GM12892 (cell line): Measurements from ENCODE around the gene HUS1B.

Experiments used
- POLR2A ChIP-seq: IDR thresholded peaks from 2 replicates; pipeline ENCODE4 v1.6.1; 2011; ENCODE audit warnings: low read depth, low read length, control low read depth
- TAF1 ChIP-seq: IDR thresholded peaks from 2 replicates; pipeline ENCODE4 v1.6.1; 2011; ENCODE audit warnings: low read depth, mild to moderate bottlenecking, control low read depth, low read length, borderline replicate concordance

DNA sequence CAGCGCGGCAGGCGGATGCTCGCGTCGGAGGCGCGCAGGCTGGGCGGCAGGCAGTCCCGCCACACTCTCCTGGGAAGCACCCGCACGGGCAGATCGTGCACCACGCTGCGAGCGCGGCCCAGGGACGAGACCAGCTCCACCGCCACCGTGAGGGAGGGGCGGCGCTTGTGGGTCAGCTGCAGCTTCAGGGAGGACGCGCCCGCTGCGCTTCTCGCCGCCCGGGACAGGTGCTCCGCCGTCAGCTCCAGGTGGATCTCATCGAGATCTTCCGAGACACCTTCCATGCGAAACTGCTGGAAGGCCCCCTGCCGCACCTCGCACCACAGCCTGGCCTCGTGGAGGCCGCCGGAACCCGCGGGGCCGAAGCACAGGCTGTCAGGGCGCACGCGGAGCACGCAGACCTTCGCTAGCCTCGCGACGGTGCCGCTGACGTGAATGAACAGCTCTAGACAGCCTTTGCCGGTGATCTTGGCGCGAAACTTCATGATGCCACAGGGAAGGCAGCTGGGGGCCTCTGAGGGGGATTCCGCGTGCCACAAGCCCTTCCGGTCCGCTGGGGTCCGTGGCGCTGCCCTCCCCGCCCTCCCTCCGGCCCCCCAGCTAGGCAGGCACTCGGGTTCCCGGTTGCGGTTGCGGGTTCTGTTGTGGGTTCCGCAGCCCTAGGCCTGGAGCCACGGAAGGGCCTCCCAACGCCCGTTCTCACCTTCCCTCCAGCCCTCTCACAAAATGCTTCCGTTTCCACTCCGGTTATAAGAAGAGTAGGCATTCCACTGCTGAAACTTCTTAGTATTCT is at the start of gene HUS1B:
- TF ChIP-seq POLR2A (no peak), TAF1 (no peak)
